GM18519 (cell line): ENCODE data around the gene FBXO10.
A peak's percentile ranks its signal among the peaks of the same experiment; 100 is the strongest.
"Not testable (repeated sequence)": the region's sequence is repeated elsewhere in the genome, so short reads cannot be mapped to it uniquely, and the experiment has no call there.

Experiments used
- ATAC-seq: cut with Tn5 transposase; IDR thresholded peaks from one replicate; pipeline ENCODE4 v1.9.1; 2021; ENCODE audit warnings: mild to moderate bottlenecking, moderate library complexity; ENCODE audit not compliant: unreplicated experiment, low FRiP score

FBXO10 gene, protein sequence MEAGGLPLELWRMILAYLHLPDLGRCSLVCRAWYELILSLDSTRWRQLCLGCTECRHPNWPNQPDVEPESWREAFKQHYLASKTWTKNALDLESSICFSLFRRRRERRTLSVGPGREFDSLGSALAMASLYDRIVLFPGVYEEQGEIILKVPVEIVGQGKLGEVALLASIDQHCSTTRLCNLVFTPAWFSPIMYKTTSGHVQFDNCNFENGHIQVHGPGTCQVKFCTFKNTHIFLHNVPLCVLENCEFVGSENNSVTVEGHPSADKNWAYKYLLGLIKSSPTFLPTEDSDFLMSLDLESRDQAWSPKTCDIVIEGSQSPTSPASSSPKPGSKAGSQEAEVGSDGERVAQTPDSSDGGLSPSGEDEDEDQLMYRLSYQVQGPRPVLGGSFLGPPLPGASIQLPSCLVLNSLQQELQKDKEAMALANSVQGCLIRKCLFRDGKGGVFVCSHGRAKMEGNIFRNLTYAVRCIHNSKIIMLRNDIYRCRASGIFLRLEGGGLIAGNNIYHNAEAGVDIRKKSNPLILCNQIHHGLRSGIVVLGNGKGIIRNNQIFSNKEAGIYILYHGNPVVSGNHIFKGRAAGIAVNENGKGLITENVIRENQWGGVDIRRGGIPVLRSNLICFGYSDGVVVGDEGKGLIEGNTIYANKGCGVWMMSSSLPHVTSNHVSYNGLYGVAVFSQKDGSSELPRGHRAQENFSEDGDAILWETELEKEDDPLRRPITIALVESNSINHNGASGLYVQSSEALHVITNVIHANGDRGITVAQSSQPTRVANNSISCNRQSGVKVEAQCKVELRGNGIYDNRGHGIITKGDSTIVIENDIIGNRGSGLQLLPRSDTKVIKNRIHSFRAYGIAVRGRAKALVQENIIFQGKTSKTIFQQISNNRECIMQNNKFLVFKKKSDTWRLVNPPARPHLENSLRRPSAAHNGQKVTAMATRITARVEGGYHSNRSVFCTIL

DNA sequence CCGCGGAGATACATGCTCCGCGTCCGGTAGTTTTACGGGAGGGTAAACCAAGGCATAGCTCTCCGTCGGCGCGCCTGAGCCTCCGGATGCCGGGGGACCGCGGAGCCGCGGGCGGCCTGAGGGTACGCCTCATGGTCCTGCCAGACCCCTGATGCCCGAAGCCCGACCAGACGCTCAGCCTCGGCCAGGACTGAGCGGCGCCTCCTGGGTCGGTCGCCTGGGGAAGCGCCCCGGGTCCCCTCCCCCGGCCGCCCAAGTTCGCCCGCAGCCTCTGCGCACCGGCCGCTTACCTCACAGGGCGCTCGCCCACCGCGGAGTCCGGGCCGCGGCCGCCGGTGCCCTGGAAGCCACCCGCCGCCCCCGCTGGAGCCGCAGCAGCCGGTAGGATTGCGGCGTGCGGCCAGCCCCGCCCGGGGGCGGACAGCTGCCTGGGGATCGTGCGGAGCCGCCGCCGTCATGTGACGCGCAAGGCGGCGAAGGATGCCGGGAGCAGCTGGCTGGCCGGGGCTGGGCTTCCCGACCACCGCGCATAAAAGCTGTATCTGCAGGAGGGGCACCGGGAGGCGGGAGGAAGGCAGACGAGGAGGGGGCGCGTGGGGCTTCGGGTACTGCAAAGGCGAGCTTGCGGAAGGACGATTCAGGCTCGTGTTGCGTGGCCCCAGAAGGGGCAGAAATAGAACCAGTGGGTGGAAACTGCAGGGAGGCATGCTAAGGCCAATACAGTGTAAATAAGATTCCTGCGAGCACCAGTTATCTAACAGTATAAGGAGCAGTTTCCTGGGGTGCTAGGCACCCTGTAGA lies at the start of gene FBXO10:
Gene FBXO10 (minus strand): TSS at position 460 of the 801 bp plus-strand sequence. CDS start 34,612 bp downstream, outside the sequence.
- ATAC-seq: peak; percentile 44

DNA sequence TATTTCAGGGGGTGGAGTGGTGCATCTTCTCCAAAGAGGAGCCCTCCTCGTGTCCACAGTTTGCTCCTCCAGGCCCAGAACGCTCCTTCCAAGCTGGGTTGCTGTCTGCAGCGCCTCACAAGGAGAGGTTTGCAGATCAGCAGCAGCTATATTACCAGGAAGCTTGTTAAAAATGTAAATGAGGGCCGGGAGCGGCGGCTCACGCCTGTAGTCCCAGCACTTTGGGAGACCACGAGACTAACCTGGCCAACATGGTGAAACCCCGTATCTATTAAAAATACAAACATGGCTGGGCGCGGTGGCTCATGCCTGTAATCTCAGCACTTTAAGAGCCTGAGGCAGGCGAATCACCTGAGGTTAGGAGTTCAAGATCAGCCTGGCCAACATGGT lies 49.6 kb upstream of the FBXO10 start:
- ATAC-seq: no peak

DNA sequence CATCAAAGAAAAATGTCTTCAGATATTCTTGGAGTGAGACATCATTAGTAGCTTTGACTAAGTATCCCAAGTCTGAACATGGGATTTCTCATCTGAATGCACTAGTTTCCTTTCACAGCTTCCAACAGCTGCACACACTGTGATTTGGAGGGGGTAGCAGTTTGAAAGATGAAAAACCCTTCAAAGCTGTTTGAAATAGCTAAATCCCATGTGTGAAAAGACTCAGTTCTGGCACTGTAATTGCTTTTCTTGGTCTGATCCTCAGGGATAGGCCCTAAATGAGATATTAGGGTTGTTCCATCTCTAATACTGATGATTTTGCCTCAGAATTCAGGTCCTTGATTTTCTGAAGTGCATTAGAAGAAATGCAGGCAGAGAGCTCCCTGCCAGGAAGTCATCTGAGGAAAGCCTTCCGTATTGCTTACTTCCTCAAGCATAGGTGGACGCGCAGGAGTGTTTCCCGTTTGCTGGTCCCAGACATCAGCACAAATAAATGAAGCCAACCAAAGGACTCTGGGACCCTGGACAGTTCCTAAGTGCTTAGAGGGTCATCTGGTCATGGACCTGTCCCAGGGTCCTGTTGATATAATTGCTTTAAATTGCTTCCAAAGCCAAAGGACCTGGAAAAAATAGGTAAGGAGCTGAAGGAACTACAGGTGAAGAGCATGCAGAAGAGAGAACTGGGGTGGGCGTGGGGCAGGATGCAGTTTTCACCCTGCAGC lies 49.0 kb upstream of the FBXO10 start:
- no peak for ATAC-seq

DNA sequence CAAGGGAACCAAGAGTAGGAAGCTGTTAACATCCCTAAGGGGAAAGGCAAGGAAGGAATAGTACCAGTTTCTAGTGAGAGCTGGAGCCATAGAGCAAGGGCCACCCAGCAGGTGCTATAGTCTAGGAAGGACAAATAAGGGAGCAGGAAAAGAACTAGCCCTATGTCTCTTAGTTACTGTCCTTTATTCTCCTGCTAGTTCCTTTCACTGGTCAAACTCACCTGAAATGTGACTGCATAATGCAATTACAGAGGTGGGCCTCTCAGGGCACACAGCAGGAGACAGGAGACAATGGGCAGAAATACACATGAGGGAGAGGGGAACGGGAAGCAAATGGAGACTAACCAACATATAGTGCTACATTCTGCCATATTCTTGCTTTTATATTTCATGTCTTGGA lies 47.9 kb upstream of the FBXO10 start:
- no peak for ATAC-seq

DNA sequence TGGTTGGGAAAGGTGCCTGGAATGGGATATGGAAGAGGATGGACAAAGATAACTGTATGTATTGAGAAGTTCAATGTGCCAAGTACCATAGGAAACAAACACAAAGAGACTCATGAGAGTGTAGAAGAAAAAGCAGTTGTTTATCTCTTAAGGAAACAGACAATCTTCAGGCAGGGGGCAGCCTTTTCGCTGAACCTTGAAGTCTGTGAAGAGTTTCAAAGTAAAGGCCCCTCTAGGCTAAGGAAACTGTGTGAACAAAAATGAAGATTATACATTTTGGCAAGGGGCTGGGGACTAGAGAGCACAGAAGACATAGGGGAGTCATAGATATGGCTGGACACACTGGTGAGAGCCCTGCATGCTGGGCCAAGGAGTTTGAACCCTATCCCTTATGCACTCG lies 47.1 kb upstream of the FBXO10 start:
- no peak for ATAC-seq

DNA sequence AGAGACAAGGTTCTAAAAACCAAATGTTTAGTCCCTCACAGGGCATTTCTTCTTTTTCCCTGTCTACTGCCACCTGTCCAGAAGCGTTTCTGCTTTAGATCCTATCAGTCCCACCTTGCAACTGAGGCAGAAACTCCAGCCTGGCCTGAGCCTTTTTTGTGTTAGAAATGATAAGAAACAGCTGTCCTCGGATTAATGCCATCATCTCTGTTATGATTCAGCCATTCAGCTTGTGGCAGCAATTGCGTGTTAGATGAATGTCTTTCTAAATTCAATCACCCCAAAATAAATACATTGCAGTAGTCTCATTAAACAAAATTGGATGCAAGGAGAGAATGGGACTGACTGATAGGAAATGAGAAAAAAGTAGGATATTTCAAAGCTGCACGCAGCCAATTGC lies 46.3 kb upstream of the FBXO10 start:
- ATAC-seq: no peak

DNA sequence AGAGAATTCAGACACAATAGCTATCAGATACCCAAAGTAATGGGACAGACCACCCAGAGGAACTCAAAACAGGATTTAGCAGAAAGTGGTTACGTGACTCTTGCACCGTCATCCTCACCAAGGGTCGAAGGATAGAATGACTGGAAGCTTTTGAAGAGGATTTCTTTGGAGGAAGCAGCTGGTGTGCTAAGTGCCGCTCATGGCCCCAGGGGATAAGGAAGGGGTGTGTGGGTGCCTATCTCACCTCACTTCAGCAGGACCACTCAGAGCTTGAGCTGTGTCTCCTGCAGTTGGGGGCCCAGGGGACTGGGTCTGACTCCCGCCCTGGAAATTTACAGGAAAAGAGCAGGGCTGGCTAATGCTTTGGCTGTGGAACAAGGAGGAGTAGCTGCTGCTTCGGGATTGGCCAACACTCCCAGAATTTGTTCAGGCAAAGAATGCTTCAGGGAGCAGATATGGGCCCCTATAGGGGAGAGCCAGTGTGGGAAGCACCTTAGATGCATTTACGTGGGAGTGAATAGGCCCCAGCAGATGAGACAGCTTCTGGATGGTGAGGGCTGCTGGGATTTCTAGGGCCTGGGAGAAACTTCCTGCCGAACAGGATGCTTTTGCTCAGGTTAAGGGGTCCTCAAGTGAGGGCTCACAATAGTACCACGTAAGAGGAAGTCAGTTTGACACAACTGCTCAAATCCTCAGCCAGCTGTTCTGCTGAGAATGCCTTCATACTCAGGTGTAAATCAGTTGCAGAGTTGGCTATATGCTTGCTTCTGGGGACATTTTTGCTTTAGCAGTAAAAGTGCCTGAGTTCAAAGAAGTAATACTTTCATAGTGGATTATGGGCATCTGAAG lies 45.3 kb upstream of the FBXO10 start:
- ATAC-seq: no peak

DNA sequence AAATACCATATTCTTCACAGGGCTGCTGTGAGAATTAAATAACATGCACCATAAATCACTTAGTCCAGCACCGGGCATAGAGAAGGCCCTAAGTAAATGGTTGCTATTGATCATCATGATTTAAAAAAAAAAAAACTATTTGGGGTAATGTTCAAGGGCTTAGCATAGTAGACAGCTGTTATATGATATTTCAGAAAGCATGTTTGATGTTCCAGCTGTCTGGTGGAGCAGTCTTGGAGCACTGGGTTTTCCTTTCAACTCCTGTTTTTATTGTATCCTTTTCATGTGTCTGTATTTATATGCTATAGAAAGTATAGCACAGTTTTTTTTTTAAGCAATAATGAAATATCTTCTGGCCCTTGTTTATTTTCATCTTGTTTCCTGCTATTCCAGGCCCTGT lies 44.2 kb upstream of the FBXO10 start:
- no peak for ATAC-seq

DNA sequence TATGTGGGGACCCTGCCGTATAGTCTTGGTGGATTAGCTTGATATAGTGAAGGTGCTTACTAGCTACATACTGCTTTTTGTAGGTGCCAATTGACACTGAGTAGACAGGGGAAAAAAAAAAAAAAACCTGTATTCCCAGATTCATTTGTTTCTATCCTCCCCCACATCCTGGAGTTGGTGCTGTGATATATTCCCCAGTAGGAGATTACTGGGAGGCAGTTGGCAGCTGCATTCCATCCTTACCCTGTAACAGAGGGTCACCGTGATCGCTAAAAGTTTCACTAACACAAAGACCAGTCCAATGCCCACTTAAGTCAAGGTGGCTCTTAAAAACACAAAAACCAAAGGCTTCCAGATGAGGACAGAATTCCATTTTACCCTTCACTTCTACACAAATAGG lies 43.6 kb upstream of the FBXO10 start:
- no peak for ATAC-seq

DNA sequence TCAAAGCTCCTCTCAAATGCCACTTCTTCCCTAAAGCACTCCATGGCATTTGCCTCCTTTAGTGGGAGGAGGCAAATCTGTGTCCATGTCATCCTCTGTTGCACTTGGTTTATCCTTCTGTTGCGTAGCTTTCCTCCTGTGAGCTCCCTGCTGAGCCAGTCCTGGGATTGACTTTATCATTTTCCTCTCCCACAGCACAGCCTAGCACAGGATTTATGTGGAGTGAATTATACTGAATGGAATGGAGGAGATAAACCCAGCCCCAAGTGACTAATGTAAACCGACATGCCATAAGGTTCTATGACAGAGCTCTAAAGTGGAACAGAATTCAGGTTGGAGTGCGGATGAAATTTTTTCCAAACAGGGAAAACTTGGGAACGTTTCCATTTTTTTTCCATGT lies 42.6 kb upstream of the FBXO10 start:
- ATAC-seq: no peak

DNA sequence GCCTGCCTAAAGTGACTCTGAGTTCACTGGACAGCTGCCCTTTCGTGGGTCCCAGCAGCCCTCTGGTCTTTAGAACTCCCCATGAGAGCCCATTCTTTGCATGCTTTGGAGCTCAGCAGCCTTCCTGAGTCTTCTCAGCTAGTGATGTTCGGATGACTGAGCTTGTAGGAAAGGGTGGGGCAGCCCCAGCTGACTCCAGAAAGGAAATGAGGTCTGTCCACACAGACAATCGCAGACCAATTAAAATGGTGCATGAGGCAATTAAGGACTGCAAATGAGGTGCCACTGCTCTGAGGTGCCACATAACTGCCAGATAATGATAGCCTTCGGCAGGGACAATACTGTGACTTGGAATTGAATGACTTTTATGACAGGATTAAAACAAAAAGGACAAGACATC lies 41.7 kb upstream of the FBXO10 start:
- ATAC-seq: no peak

DNA sequence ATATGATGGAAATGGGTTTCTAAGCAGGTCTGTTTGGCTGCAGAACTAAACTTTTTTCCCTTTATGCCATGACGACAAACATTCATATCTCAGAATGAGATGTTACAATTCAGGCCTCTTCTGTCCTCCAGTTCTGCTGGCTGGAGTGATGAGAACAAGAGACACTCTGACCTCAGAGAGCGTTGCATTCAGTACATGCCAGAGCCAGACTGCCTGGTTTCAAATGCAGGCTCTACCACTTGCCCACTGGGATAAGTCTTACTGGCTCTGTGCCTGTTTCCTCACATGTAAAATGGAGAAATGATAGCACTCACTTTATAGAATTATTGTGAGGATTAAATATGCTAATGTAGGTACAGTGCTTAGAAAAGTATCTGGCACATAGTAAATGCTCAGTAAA lies 41.0 kb upstream of the FBXO10 start:
- no peak for ATAC-seq

DNA sequence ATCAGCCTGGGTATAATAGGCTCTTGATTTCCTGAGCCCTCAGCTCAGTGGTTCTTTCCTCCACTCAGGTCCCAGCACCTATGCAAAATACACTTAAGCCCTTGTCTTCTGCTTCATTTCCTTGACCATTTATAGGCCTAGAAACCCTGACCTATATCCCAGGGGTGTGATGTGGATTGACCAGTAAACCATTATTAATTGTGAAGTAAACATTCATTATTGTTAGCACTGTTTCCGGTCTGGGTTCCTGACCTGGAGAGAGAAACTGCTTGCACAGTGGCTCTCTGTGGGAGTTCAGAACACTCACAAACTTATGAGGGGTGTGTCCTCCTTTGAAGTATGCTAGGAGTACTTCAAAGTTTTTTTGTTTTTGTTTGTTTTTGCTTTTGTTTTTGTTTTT lies 35.8 kb upstream of the FBXO10 start:
- no peak for ATAC-seq

DNA sequence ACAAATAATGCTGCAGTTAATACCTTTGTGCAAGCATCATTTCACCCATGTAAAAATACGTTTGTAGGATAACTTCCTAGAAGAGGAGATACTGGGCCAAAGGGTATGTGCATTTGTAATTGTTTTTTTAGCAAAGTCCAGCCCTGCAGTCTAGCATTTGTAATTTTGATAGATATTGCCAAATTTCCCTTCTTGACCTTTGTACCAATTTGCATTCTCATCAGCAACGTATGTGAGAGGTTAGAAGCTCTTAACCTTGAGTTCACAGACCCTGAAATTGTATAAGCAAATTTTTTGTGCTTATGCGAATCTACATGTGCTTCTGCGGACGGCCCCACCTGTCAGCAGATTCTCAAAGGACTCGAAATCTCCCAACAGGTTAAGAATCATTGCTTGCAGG lies 34.8 kb upstream of the FBXO10 start:
- no peak for ATAC-seq

DNA sequence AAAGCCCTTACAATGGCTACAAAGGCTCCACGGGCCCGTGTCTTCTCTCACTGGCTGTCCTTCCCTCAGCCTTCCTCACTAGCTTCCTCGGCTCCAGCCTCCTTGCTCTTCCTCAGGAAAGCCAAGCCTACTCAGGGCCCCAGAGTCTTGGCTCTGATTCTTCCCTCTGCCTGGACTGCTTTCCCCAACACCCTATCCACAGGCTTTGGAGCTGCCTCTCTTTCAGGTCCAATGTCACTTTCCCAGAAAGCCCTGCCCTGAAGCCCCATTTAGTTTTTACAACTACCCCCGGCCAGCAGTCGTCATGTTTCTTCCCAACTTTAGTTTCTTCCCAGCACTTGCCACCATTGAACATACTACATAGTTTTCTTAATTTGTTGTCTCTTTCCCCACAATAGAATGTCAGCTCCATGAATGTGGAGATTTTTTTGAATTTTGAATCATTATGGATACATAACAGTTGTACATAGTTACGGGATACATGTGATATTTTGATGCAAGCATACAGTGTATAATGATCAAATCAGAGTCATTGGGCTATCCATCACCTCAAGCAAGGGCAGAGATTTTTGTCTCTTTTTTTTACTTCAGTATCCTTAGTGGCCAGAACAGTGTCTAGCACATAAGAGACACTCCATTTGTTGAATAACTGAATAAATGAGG lies 33.7 kb upstream of the FBXO10 start:
- no peak for ATAC-seq

DNA sequence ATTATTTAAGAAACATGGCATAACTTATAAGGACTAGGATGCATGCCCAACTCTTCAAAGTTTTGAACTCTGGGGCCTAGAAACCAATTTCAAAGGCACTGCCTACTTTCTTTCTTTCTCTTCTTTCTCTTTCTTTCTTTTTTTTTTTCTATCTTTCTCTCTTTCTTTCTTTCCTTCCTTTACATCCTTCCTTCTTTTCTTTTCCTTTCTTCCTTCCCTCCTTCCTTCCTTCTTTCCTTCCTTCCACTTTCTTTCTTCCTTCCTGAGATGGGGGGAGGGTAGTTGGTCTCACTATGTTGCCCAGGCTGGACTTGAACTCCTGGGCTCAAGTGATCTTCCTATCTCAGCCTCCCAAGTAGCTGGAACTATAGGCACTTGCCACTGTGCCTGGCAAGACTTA lies 32.1 kb upstream of the FBXO10 start:
- no peak for ATAC-seq

DNA sequence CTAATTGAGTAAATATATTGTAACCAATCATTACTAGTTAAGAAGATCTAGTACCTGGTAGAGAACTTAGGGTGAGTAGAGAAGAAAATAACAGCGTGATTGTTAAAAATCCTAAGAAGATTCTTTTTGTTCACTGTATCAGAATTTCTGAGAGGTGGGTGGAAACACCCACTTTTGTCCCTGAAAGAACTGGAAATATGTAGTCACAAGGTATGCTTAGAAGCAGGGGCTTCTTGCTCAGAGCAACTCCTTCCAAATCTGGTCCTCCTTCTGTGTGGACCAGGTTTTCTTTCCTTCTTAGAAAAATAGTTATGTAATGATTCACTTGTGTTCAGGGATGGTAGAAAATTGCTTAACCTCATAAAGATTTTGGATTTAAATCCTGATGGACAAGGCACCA lies 28.1 kb upstream of the FBXO10 start:
- ATAC-seq: no peak

DNA sequence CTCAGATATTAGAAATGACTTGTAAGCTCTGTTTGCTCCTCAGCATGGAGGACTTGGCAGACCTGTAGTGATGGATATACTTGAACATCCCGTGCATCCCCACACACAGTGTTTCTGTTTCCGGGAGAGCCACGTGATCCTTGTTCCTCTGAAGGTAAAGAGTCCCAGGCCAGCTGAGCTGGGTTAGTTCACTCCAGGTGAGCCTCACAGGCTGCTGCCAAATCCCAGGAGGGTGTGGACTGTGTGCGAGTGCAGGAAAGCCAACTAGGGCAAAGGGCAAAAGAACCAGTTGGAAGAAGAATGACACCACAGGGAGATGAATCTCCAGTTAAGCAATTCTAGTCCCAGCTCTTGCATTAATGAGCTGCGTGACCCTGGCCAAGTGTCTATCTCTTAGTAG lies 26.6 kb upstream of the FBXO10 start:
- ATAC-seq: no peak

DNA sequence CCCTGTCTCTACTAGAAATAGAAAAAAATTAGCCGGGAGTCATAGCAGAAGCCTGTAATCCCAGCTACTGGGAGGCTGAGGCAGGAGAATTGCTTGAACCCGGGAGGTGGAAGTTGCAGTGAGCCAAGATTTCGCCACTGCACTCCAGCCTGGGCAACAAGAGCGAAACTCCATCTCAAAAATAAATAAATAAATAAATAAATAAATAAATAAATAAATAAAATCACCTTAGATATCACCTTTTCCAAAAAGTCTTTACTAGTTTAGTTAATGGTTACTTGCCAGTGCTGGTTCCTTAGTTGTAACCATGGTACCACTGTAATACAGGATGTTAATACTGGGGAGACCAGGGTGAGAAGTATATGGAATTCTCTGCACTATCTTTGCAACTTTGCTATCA lies 25.9 kb upstream of the FBXO10 start:
- ATAC-seq: not testable (repeated sequence)
